GM23338 (cell line): ENCODE results near the gene CDK18. TPM values are rescaled to one million over a fixed set of nuclear protein-coding genes. Genes with fewer than 3 reads are reported as not detected.

Experiments used
- ATAC-seq: fragments of 200-7000 bp; cut with Tn5 transposase; 3 replicates; pipeline ENCODE4 v1.9.1; 2020
- DNase-seq: peaks from one replicate; pipeline ENCODE4 v3.0.0-alpha.2; 2015; ENCODE audit warnings: low spot score
- H2AFZ ChIP-seq: fragments of 200-600 bp; sonication (generic); 2 replicates; pipeline ENCODE4 v1.8.0; 2016; ENCODE audit warnings: antibody characterized with exemption, mild to moderate bottlenecking, moderate library complexity
- H3F3A ChIP-seq: fragments of 200-600 bp; sonication (generic); replicated peaks from 2 replicates; pipeline ENCODE4 v1.8.0; 2017; ENCODE audit warnings: antibody characterized with exemption, mixed run types, low read depth
- H3K27ac ChIP-seq: fragments of 200-600 bp; sonication (generic); 2 replicates; pipeline ENCODE4 v1.6.1; 2016; ENCODE audit warnings: low read depth
- H3K27me3 ChIP-seq: fragments of 200-600 bp; sonication (generic); 2 replicates; pipeline ENCODE4 v1.8.0; 2016; ENCODE audit warnings: mild to moderate bottlenecking, mixed run types, moderate library complexity; ENCODE audit not compliant: insufficient read depth
- H3K36me3 ChIP-seq: fragments of 200-600 bp; sonication (generic); 2 replicates; pipeline ENCODE4 v1.8.0; 2016; ENCODE audit warnings: mild to moderate bottlenecking; ENCODE audit not compliant: insufficient read depth
- H3K4me1 ChIP-seq: fragments of 200-600 bp; sonication (generic); 2 replicates; pipeline ENCODE4 v1.8.0; 2016; ENCODE audit warnings: mild to moderate bottlenecking, moderate library complexity; ENCODE audit not compliant: insufficient read depth
- H3K4me2 ChIP-seq: fragments of 200-600 bp; sonication (generic); 2 replicates; pipeline ENCODE4 v1.7.1; 2017; ENCODE audit warnings: mixed run types
- H3K4me3 ChIP-seq: fragments of 200-600 bp; sonication (generic); 2 replicates; pipeline ENCODE4 v1.6.1; 2016; ENCODE audit warnings: mixed run types
- H3K79me2 ChIP-seq: fragments of 200-600 bp; sonication (generic); replicated peaks from 2 replicates; pipeline ENCODE4 v1.8.0; 2017; ENCODE audit warnings: mild to moderate bottlenecking; ENCODE audit not compliant: insufficient read depth
- H3K9me2 ChIP-seq: fragments of 200-600 bp; sonication (generic); 2 replicates; pipeline ENCODE4 v1.8.0; 2017; ENCODE audit not compliant: insufficient read depth
- H4K20me1 ChIP-seq: fragments of 200-600 bp; sonication (generic); replicated peaks from 2 replicates; pipeline ENCODE4 v1.8.0; 2017; ENCODE audit warnings: mild to moderate bottlenecking; ENCODE audit not compliant: insufficient read depth
- H3K27ac Mint-ChIP-seq: 2 replicates; pipeline ENCODE4 v1.8.0; 2020; ENCODE audit warnings: inconsistent platforms, mild to moderate bottlenecking, moderate library complexity, mixed read lengths
- H3K27me3 Mint-ChIP-seq: 3 replicates; pipeline ENCODE4 v1.8.0; 2022; ENCODE audit warnings: low read depth, mild to moderate bottlenecking, moderate library complexity, mixed read lengths, inconsistent platforms; ENCODE audit not compliant: insufficient read depth, poor library complexity
- H3K36me3 Mint-ChIP-seq: 3 replicates; pipeline ENCODE4 v1.8.0; 2021; ENCODE audit warnings: low read depth, mild to moderate bottlenecking, inconsistent platforms, moderate library complexity, mixed read lengths
- H3K4me1 Mint-ChIP-seq: 3 replicates; pipeline ENCODE4 v1.8.0; 2020; ENCODE audit warnings: mild to moderate bottlenecking, inconsistent platforms, mixed read lengths
- H3K4me3 Mint-ChIP-seq: 3 replicates; pipeline ENCODE4 v1.8.0; 2021; ENCODE audit warnings: moderate library complexity, mild to moderate bottlenecking, inconsistent platforms, mixed read lengths
- H3K9me3 Mint-ChIP-seq: 3 replicates; pipeline ENCODE4 v1.8.0; 2020; ENCODE audit warnings: moderate library complexity, mild to moderate bottlenecking, inconsistent platforms, mixed read lengths
- STAT1 ChIP-seq: IDR thresholded peaks from one replicate; pipeline ENCODE4 v1.6.1; 2016; ENCODE audit warnings: antibody characterized with exemption; ENCODE audit not compliant: unreplicated experiment
- polyA plus RNA-seq: library from polyadenylated mRNA; unstranded; fragments of >200 nt; fragmentation: Nextera tagmentation; extraction: Ambion mirVana; gene quantifications from 2 replicates; pipeline ENCODE4 v1.2.1, GENCODE V29; 2016
- small RNA-seq: library from RNA; depleted of rRNA; stranded (forward); fragments of <200 nt; gene quantifications from one replicate; pipeline ENCODE3, GENCODE V24; 2014; ENCODE audit warnings: low replicate concordance
- total RNA-seq: library from RNA; depleted of rRNA; stranded (reverse); fragments of >200 nt; shearing (Covaris generic); gene quantifications from 2 replicates; pipeline ENCODE4 v1.2.3, GENCODE V29; 2014; rRNA removed

CDK18 gene
- total and polyA plus RNA-seq, 2 experiments from 2014 or later: 21.1 to 46.5 TPM

- no peak overlapping the region for H3K4me3 Mint-ChIP-seq
- H3K79me2 ChIP-seq: no peaks in the 10 kb centered on the region
- peaks cover 12% of the 10 kb centered on the region for H3K27me3 Mint-ChIP-seq
- peaks cover 15% of the 10 kb centered on the region for H3K4me1 Mint-ChIP-seq
- no peaks in the 10 kb centered on the region for H3K4me1 ChIP-seq
- H3K27ac Mint-ChIP-seq: no peak overlapping the region
- H2AFZ ChIP-seq: no peak overlapping the region
- H3K36me3 Mint-ChIP-seq: no peaks in the 10 kb centered on the region
- H3K9me3 Mint-ChIP-seq: no peaks in the 10 kb centered on the region
- no peaks in the 10 kb centered on the region for H3F3A ChIP-seq
- H3K9me2 ChIP-seq: no peaks in the 10 kb centered on the region
- H3K27me3 ChIP-seq: no peaks in the 10 kb centered on the region
- TF ChIP-seq STAT1: no peak
- no peak overlapping the region for H3K4me3 ChIP-seq
- DNase-seq (no peak), ATAC-seq (no peak)
- H4K20me1 ChIP-seq: no peaks in the 10 kb centered on the region
- no peak overlapping the region for H3K4me2 ChIP-seq
- no peaks in the 10 kb centered on the region for H3K36me3 ChIP-seq
- no peak overlapping the region for H3K27ac ChIP-seq
Observed at GRCh38 chr1:205582046-205582445, 77.6 kb downstream of the CDK18 start.

Small RNAs within 50 kb of the gene (small RNA-seq; reads per million reads assigned to genes)
- 0.17 reads per million for gene RNU2-19P

Other genes with a start within 250 kb of the CDK18 start
- gene NUAK2, start 182.9 kb upstream of the CDK18 start, total RNA-seq: 10.4 and 15.3 TPM in 2 replicates
- 7.7 and 7.8 TPM in 2 replicates for gene NUAK2, start 182.9 kb upstream of the CDK18 start, polyA plus RNA-seq
- gene KLHDC8A, start 147.7 kb upstream of the CDK18 start, total RNA-seq: 2.4 and 2.8 TPM in 2 replicates
- 1.3 and 1.7 TPM in 2 replicates for gene KLHDC8A, start 147.7 kb upstream of the CDK18 start, polyA plus RNA-seq
- 10.7 and 14.7 TPM in 2 replicates for gene LEMD1, start 82.6 kb upstream of the CDK18 start, total RNA-seq
- 3.7 and 4.7 TPM in 2 replicates for gene LEMD1, start 82.6 kb upstream of the CDK18 start, polyA plus RNA-seq
- gene BLACAT1, start 48.6 kb upstream of the CDK18 start, total RNA-seq: 5.6 and 6.2 TPM in 2 replicates
- gene BLACAT1, start 48.6 kb upstream of the CDK18 start, polyA plus RNA-seq: 1.5 and 1.6 TPM in 2 replicates
- 19.1 and 19.7 TPM in 2 replicates for gene ELK4, start 127.3 kb downstream of the CDK18 start, total RNA-seq
- 5.1 and 5.2 TPM in 2 replicates for gene ELK4, start 127.3 kb downstream of the CDK18 start, polyA plus RNA-seq
- 14.4 and 16.0 TPM in 2 replicates for gene SLC45A3, start 175.8 kb downstream of the CDK18 start, total RNA-seq
- gene SLC45A3, start 175.8 kb downstream of the CDK18 start, polyA plus RNA-seq: 4.6 and 4.7 TPM in 2 replicates
- 296 and 307 TPM in 2 replicates for gene NUCKS1, start 245.5 kb downstream of the CDK18 start, total RNA-seq
- gene NUCKS1, start 245.5 kb downstream of the CDK18 start, polyA plus RNA-seq: 239 and 255 TPM in 2 replicates